HepG2 (cell line): ENCODE measurements around the gene KATNBL1. TPM values are rescaled to one million over a fixed set of nuclear protein-coding genes. Genes with fewer than 3 reads are reported as not detected.

ENCODE experiments used
- ATAC-seq: fragments of 200-7000 bp; cut with Tn5 transposase; 3 replicates; pipeline ENCODE4 v1.9.1; 2020; ENCODE audit warnings: mild to moderate bottlenecking, moderate library complexity
- BruUV-seq: library from RNA; stranded (reverse); fragments of 400-500 nt; replicated peaks from 2 replicates; lab custom pipeline; 2021; lab: Mats Ljungman, UMichigan
- CTCF ChIA-PET: fragments of 300-600 bp; formaldehyde crosslinking; extraction: SDS; loops from one replicate; lab custom pipeline; 2021; ENCODE audit warnings: low total read pairs, inconsistent platforms, low intra/inter-chr PET ratio; lab: Yijun Ruan, JAX
- POLR2A ChIA-PET: fragments of 350-600 bp; sonication (Branson Sonifier 250); formaldehyde crosslinking; loops from one replicate; lab custom pipeline; 2020; ENCODE audit warnings: antibody characterized with exemption, inconsistent platforms; lab: Yijun Ruan, JAX
- DNase-seq: peaks from one replicate; pipeline ENCODE4 v3.0.0-alpha.2; 2015; ENCODE audit warnings: low spot score
- FAIRE-seq: peaks from 3 replicates; lab custom pipeline; 2011; peaks lifted over from hg19 to GRCh38; lab: Jason Lieb, UNC
- H2AFZ ChIP-seq: one replicate; pipeline ENCODE4 v1.6.1; 2011; ENCODE audit warnings: low read length, inconsistent platforms
- H3K27ac ChIP-seq: fragments of 300-600 bp; 3 replicates; pipeline ENCODE4 v1.8.0; 2011; ENCODE audit warnings: mixed run types, mild to moderate bottlenecking, mixed read lengths, low read length, inconsistent platforms; ENCODE audit not compliant: insufficient read depth; ENCODE audit errors: extremely low read length
- H3K27me3 ChIP-seq, 2 experiments: fragments of 200-600 bp in 1 of 2; 2 replicates in 1 of 2; 3 replicates in 1 of 2; pipeline versions ENCODE4 v1.6.0 to v1.8.0; 2011; ENCODE audit warnings: low read length in 2 of 2, mild to moderate bottlenecking in 2 of 2, moderate library complexity in 2 of 2, inconsistent platforms in 1 of 2; ENCODE audit not compliant: insufficient read depth in 2 of 2, control insufficient read depth in 1 of 2
- H3K36me3 ChIP-seq, 2 experiments: fragments of 200-600 bp in 1 of 2; replicated peaks in 1 of 2; 2 replicates in 1 of 2; 3 replicates in 1 of 2; pipeline versions ENCODE4 v1.5.1 to v1.8.0; 2011; ENCODE audit warnings: low read length in 2 of 2, inconsistent platforms in 1 of 2; ENCODE audit not compliant: insufficient read depth in 2 of 2, control insufficient read depth in 1 of 2
- H3K4me1 ChIP-seq: 2 replicates; pipeline ENCODE4 v1.5.1; 2012; ENCODE audit warnings: low read length, inconsistent platforms; ENCODE audit not compliant: insufficient read depth
- H3K4me2 ChIP-seq: 2 replicates; pipeline ENCODE4 v1.6.0; 2011; ENCODE audit warnings: low read depth, low read length, inconsistent platforms
- H3K4me3 ChIP-seq, 3 experiments: fragments of 200-600 bp in 1 of 3; sonication (generic), shearing (Covaris generic) in 1 of 3; replicated peaks in 1 of 3; 2 replicates each; pipeline ENCODE4 v1.5.1; 2011 to 2016; ENCODE audit warnings: low read length in 3 of 3, inconsistent platforms in 2 of 3, low read depth in 2 of 3, mild to moderate bottlenecking in 2 of 3, control low read depth in 1 of 3, mixed read lengths in 1 of 3; ENCODE audit not compliant: insufficient read depth in 1 of 3
- H3K79me2 ChIP-seq: one replicate; pipeline ENCODE4 v1.6.1; 2011; ENCODE audit warnings: low read length, inconsistent platforms; ENCODE audit not compliant: insufficient read depth
- H3K9ac ChIP-seq: 2 replicates; pipeline ENCODE4 v1.6.0; 2011; ENCODE audit warnings: mild to moderate bottlenecking, low read depth, low read length, inconsistent platforms; ENCODE audit not compliant: insufficient read depth
- H3K9me3 ChIP-seq: 2 replicates; pipeline ENCODE4 v1.5.1; 2012; ENCODE audit warnings: mild to moderate bottlenecking, low read length
- H4K20me1 ChIP-seq: 2 replicates; pipeline ENCODE4 v1.6.0; 2011; ENCODE audit warnings: inconsistent platforms, mild to moderate bottlenecking, low read length, moderate library complexity; ENCODE audit not compliant: insufficient read depth
- ATM ChIP-seq: fragments of 450-650 bp; IDR thresholded peaks from 2 replicates; pipeline ENCODE4 v1.7.1; 2017; ENCODE audit warnings: mild to moderate bottlenecking, borderline replicate concordance
- FLYWCH1 ChIP-seq: sonication (generic); formaldehyde crosslinking; IDR thresholded peaks from 2 replicates; pipeline ENCODE4 v1.8.1; 2023; ENCODE audit warnings: mild to moderate bottlenecking, missing genetic modification reagents
- HOXA5 ChIP-seq: sonication (generic); formaldehyde crosslinking; IDR thresholded peaks from 2 replicates; pipeline ENCODE4 v1.4.0; 2020; ENCODE audit warnings: missing genetic modification reagents
- IKZF1 ChIP-seq: fragments of 450-650 bp; IDR thresholded peaks from 2 replicates; pipeline ENCODE4 v1.7.1; 2016
- IRF2 ChIP-seq: IDR thresholded peaks from 2 replicates; pipeline ENCODE4 v1.6.1; 2018; ENCODE audit warnings: missing genetic modification reagents, missing compliant biosample characterization
- KAT7 ChIP-seq: IDR thresholded peaks from 2 replicates; pipeline ENCODE4 v1.6.1; 2018; ENCODE audit warnings: borderline replicate concordance, missing compliant biosample characterization
- MED1 ChIP-seq: sonication (generic); formaldehyde crosslinking; IDR thresholded peaks from 2 replicates; pipeline ENCODE4 v1.4.0; 2020; ENCODE audit warnings: missing genetic modification reagents
- NFIB ChIP-seq: sonication (generic); formaldehyde crosslinking; IDR thresholded peaks from 2 replicates; pipeline ENCODE4 v1.9.0; 2021; ENCODE audit warnings: missing genetic modification reagents, mild to moderate bottlenecking, borderline replicate concordance
- RAD21 ChIP-seq: fragments of 450-650 bp; formaldehyde crosslinking; IDR thresholded peaks from 2 replicates; pipeline ENCODE4 v1.5.0; 2020; ENCODE audit warnings: mild to moderate bottlenecking
- SMAD3 ChIP-seq: sonication (generic); formaldehyde crosslinking; IDR thresholded peaks from 2 replicates; pipeline ENCODE4 v1.4.0; 2020; ENCODE audit warnings: missing genetic modification reagents
- ZBTB20 ChIP-seq: sonication (generic); formaldehyde crosslinking; IDR thresholded peaks from 2 replicates; pipeline ENCODE4 v1.8.1; 2023; ENCODE audit warnings: missing genetic modification reagents, low read depth, mild to moderate bottlenecking, borderline replicate concordance
- ZFP90 ChIP-seq: sonication (generic); formaldehyde crosslinking; IDR thresholded peaks from 2 replicates; pipeline ENCODE4 v1.8.0; 2022; ENCODE audit warnings: missing genetic modification reagents, mild to moderate bottlenecking, inconsistent platforms, borderline replicate concordance
- ZKSCAN8 ChIP-seq: IDR thresholded peaks from 2 replicates; pipeline ENCODE4 v1.6.1; 2016; ENCODE audit warnings: borderline replicate concordance, missing genetic modification reagents, missing compliant biosample characterization
- ZNF160 ChIP-seq: sonication (generic); formaldehyde crosslinking; IDR thresholded peaks from 2 replicates; pipeline ENCODE4 v1.8.0; 2022; ENCODE audit warnings: mild to moderate bottlenecking, inconsistent platforms, missing genetic modification reagents
- in situ Hi-C: cut with HindIII; loops from 2 replicates; pipeline ENCODE4 v1.10.0; 2017; ENCODE audit warnings: low pct_unique_long_range_greater_than_20kb; ENCODE audit not compliant: extremely low pct_ligation_motif_present
- intact Hi-C: fragments of 100-400 bp; cut with micrococcal nuclease; formaldehyde crosslinking; loops from one replicate; pipeline ENCODE4 v1.10.0; 2022; ENCODE audit not compliant: unreplicated experiment
- polyA plus RNA-seq, 8 experiments: library from polyadenylated mRNA; depleted of rRNA in 3 of 8; stranded (reverse) in 7 of 8; unstranded in 1 of 8; fragments of >200 nt; fragmentation: Illumina TruSeq in 4 of 8; extraction: Trizol in 4 of 8; gene quantifications; 2 replicates each; pipeline versions ENCODE4 v1.2.1 to v1.2.3, GENCODE V29; 2011 to 2016; ENCODE audit warnings: low read depth in 4 of 8, missing spikeins in 1 of 8, mixed read lengths in 1 of 8; ENCODE audit not compliant: insufficient read depth in 1 of 8
- total RNA-seq, 5 experiments: library from RNA; depleted of rRNA; stranded (reverse); fragments of >200 nt; fragmentation: Illumina TruSeq; extraction: Trizol; gene quantifications; 2 replicates each; pipeline ENCODE4 v1.2.3, GENCODE V29; 2016; ENCODE audit warnings: low read depth in 1 of 5
- TF ChIP-seq, protein P1 (sequence below): sonication (generic); formaldehyde crosslinking; IDR thresholded peaks from 2 replicates; pipeline ENCODE4 v1.4.0; 2020; ENCODE audit warnings: missing genetic modification reagents
- TF ChIP-seq, protein P2 (sequence below): sonication (generic); formaldehyde crosslinking; IDR thresholded peaks from 2 replicates; pipeline ENCODE4 v1.5.0; 2020; ENCODE audit warnings: missing genetic modification reagents

Gene KATNBL1
- total and polyA plus RNA-seq, 2 of the 13 experiments (the other 11 are each of a cell fraction or from before 2014, with no cell fraction given): 23.4 to 42.8 TPM

DNA sequence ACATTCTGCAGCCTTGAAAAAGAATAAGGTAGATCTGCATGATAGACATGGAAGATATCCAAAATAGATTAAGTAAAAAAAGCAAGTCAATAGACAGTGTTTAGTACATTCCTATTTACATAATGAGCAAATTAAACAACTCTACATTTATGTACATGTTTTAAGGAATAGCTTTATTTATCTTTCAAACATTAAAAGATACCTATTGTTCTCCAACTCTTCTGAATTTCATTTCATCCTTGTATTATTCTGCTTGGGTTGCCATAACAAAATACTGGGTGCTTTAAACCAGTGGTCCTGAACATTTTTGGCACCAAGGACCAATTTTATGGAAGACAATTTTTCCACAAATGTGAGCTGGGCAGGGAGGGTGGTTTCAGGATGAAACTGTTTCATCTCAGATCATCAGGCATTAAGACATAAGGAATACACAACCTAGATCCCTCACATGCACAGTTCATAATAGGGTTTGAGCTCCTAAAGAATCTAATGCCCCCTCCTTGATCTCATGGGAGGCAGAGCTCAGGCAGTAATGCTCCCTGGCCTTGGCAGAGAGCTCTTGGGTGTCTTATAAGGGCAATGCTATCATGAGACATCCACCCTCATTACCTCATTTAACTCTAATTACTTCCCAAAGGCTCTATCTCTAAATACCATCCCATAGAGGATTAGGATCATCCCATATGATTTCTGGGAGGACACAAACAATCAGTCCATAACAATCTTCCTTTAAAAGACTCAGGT, 6.8 kb upstream of the KATNBL1 start:
- no peaks in the 10 kb centered on the region for H3K36me3 ChIP-seq
- H2AFZ ChIP-seq: no peak overlapping the region
- DNase-seq: no peak
- H4K20me1 ChIP-seq: no peaks in the 10 kb centered on the region
- H3K9me3 ChIP-seq: no peaks in the 10 kb centered on the region
- H3K4me3 ChIP-seq: no peak overlapping the region
- ChIA-PET CTCF (no interaction called here), POLR2A (interaction anchor here (1.6 kb wide), 1 partner anchor 8 kb away, joined by 3 read pairs; no protein-coding TSS in a partner anchor)
- ATAC-seq: no peak
- no TSS peak for BruUV-seq
- H3K27me3 ChIP-seq: no peaks in the 10 kb centered on the region; a peak in 1 of 5 replicates
- H3K4me2 ChIP-seq: no peak overlapping the region
- TF ChIP-seq HOXA5 (CRISPR knock-in tag) (no peak), KAT7 (CRISPR knock-in tag) (no peak), RAD21 (no peak), ZNF160 (CRISPR knock-in tag) (no peak), IKZF1 (no peak), ZFP90 (no peak), SMAD3 (no peak), NFIB (no peak), MED1 (CRISPR knock-in tag) (no peak), FLYWCH1 (CRISPR knock-in tag) (no peak), ATM (no peak), ZKSCAN8 (CRISPR knock-in tag) (no peak), IRF2 (no peak), ZBTB20 (CRISPR knock-in tag) (no peak)
- TF ChIP-seq, protein P1, sequence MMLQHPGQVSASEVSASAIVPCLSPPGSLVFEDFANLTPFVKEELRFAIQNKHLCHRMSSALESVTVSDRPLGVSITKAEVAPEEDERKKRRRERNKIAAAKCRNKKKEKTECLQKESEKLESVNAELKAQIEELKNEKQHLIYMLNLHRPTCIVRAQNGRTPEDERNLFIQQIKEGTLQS: no peak
- TF ChIP-seq, protein P2, sequence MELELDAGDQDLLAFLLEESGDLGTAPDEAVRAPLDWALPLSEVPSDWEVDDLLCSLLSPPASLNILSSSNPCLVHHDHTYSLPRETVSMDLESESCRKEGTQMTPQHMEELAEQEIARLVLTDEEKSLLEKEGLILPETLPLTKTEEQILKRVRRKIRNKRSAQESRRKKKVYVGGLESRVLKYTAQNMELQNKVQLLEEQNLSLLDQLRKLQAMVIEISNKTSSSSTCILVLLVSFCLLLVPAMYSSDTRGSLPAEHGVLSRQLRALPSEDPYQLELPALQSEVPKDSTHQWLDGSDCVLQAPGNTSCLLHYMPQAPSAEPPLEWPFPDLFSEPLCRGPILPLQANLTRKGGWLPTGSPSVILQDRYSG (CRISPR knock-in tag): no peak
- no peak for FAIRE-seq
- intact Hi-C loops: no loop called here
- no peaks in the 10 kb centered on the region for H3K4me1 ChIP-seq
- no peaks in the 10 kb centered on the region for H3K79me2 ChIP-seq
- H3K9ac ChIP-seq: no peak overlapping the region
- in situ Hi-C loops: no loop called here
- H3K27ac ChIP-seq: no peak overlapping the region
